Coronary artery (tissue), 2 donors: ENCODE data around the gene TRPV4.

Source experiments
- DNase-seq: peaks from one replicate; pipeline ENCODE4 v3.0.0-alpha.2; 2017; ENCODE audit warnings: low spot score
- H3K27ac ChIP-seq, 2 donors: fragments of 200-600 bp; sonication (generic); one replicate each; pipeline ENCODE4 v1.5.1; 2016 to 2019
- H3K4me3 ChIP-seq: fragments of 200-600 bp; sonication (generic); 2 replicates; pipeline ENCODE4 v1.5.1; 2016; ENCODE audit warnings: mild to moderate bottlenecking, moderate library complexity
- CTCF ChIP-seq: fragments of 200-600 bp; sonication (generic); IDR thresholded peaks from one replicate; pipeline ENCODE4 v1.5.1; 2019; ENCODE audit warnings: antibody characterized with exemption

Gene TRPV4

DNA sequence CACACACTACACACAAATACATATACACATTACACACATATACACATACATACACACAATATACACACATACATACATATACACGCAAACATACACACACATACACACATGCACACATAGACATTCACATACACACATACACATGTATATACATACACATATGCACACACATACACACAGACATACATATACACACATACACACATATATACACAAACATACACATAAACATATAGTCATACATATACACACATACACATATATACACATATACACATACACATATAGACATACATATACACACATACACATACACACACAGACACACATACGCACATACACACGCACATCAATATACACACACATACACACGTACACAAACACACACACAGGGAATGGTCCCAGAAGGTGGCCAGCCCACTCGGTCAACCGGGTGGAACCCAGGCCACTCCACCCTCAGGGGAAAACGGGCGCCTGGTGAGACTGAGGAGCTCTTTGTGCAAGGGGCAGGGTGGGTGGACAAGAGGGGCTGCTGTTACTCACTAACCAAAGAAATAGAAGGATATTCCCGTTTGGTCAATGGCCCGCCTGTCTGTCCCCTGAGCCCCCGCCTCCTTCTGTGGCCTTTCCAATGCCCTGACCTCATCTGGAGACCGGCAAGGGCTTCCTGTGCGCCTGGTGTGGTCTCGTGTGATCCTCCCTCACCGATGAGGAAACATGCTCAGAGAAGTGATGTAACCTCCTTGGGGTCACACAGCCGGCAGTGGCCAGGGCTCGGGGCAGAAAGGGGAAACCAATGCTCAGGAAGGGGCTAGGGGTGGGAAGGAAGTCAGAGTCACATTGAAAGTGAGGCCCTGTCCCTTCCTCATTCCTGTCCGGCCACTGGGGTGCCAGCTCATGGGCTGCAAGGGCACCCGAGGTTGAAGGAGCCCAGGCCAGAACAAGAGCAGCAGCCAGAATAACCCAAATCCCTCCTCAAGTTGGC lies 5.3 kb downstream of the TRPV4 start:
- H3K4me3 ChIP-seq = no peak overlapping the region

DNA sequence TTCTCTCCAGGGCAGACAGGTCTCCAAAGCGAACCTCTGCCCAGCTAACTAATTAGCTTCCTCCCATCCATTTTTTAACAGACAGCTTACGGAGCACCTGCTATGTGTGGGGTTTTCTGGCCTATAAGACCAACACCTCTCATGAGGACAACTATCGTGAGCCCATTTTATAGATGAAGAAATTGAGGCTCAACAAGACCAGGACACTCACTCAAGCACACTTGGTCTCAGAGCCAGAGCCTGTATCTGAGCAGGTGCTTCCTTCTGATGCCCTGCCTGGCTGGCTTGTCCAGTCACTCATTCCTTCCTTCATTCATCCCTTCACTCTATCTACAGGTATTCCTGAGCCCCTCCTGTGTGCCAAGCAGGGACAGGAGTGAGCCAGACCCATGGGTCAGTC lies 6.1 kb downstream of the TRPV4 start:
- no peak for TF ChIP-seq CTCF
- Histone ChIP-seq H3K27ac (no peak overlapping the region), H3K4me3 (no peak overlapping the region)
- DNase-seq = no peak

More for the DNA sequence above, 5.3 kb downstream of the TRPV4 start:
- H3K27ac ChIP-seq = peak overlapping the region in 1 of 2 donors; percentile 69
- no peak for DNase-seq
- TF ChIP-seq CTCF = no peak

DNA sequence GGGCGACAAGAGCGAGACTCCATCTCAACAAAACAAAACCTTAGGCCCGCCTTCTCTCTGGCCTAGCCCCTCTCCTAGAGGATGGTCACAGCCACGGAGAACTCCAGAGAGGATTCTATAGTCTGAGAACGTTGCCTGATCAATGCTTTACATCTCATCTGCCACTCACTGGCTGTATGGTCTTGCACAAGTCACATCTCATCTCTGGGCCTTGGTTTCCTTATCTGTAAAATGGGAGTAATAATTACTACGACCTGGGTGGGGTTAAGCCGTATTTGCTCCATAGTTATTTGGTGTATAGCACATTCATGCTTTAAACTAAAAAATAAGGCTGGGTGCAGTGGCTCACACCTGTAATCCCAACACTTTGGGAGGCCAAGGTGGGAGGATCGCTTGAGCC lies 8.5 kb downstream of the TRPV4 start:
- no peak for DNase-seq
- Histone ChIP-seq H3K27ac (no peak overlapping the region), H3K4me3 (no peak overlapping the region)
- no peak for TF ChIP-seq CTCF

GRCh38 chr12:109822951-109823411 lies 10.2 kb downstream of the TRPV4 start:
- Histone ChIP-seq H3K4me3 (no peak overlapping the region), H3K27ac (no peak overlapping the region)
- TF ChIP-seq CTCF = no peak
- no peak for DNase-seq

GRCh38 chr12:109822416-109822815 lies 10.8 kb downstream of the TRPV4 start:
- no peak overlapping the region for H3K4me3 ChIP-seq
- H3K27ac ChIP-seq = no peak overlapping the region
- DNase-seq = no peak
- no peak for TF ChIP-seq CTCF

GRCh38 chr12:109821968-109822367 lies 11.2 kb downstream of the TRPV4 start:
- no peak for TF ChIP-seq CTCF
- Histone ChIP-seq H3K4me3 (no peak overlapping the region), H3K27ac (no peak overlapping the region)
- DNase-seq = no peak

DNA sequence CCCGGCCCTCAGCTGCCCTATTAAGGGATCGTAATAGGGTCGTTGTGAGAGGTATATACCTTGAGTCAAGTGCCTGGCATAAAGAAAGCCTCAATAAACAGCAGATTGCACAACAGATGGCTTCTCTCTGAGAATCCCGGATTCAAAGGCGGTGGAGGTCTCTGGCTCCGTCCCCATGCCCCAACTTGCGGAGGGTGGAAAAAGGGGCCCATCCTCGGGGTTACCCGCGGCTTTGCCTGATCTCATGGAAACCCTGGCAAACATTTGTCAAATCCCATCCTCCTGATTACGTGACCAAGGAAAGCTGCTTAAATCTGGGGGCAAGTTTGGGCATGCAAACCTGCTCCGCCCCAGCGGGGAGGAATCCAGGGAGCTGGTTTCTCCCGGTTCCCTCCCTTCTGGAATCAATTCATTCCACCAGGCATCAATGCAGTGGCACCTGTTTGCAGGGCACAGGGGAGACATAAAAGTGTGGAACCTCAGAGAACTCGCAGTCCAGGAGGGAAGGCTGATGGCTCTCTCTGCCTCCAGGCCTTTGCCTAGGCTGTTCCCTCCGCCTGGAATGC lies 12.3 kb downstream of the TRPV4 start:
- H3K27ac ChIP-seq = no peak overlapping the region
- TF ChIP-seq CTCF = no peak
- no peak for DNase-seq
- H3K4me3 ChIP-seq = no peak overlapping the region
